Activated naive CD4-positive, alpha-beta T cell treated with anti-CD3 and anti-CD28 coated beads, Interleukin-2, amount 10 ng/mL, durations not matched to agents 7 days and 5 days (primary cell): ENCODE results near the gene AAR2.
A peak's percentile ranks its signal among the peaks of the same experiment; 100 is the strongest.

Experiments used
- CTCF ChIA-PET: fragments of 350-600 bp; sonication (Branson Sonifier 250); formaldehyde crosslinking; loops from one replicate; lab custom pipeline; 2021; ENCODE audit warnings: antibody characterized with exemption; lab: Charles Lee
- DNase-seq: peaks from one replicate; pipeline ENCODE4 v3.0.0-alpha.2; 2020
- H3K27ac Mint-ChIP-seq: one replicate; pipeline ENCODE4 v1.8.0; 2021; ENCODE audit warnings: mild to moderate bottlenecking, moderate library complexity, mixed read lengths
- H3K27me3 Mint-ChIP-seq: one replicate; pipeline ENCODE4 v1.8.0; 2021; ENCODE audit warnings: mild to moderate bottlenecking, mixed read lengths
- H3K36me3 Mint-ChIP-seq: one replicate; pipeline ENCODE4 v1.8.0; 2021; ENCODE audit warnings: mixed read lengths
- H3K4me1 Mint-ChIP-seq: one replicate; pipeline ENCODE4 v1.8.0; 2021; ENCODE audit warnings: mixed read lengths
- H3K4me3 Mint-ChIP-seq: one replicate; pipeline ENCODE4 v1.8.0; 2021; ENCODE audit warnings: mild to moderate bottlenecking, moderate library complexity, mixed read lengths
- H3K9me3 Mint-ChIP-seq: one replicate; pipeline ENCODE4 v1.8.0; 2021; ENCODE audit warnings: mixed read lengths

Gene AAR2

GRCh38 chr20:36207602-36208001 lies 28.7 kb upstream of the AAR2 start:
- Mint-ChIP-seq H3K4me3 (no peak overlapping the region), H3K4me1 (no peaks in the 10 kb centered on the region), H3K27me3 (peaks cover 29% of the 10 kb centered on the region), H3K27ac (no peak overlapping the region), H3K9me3 (no peaks in the 10 kb centered on the region), H3K36me3 (no peaks in the 10 kb centered on the region)
- CTCF ChIA-PET: no interaction called here
- DNase-seq: no peak

GRCh38 chr20:36208257-36208656 lies 28.0 kb upstream of the AAR2 start:
- H3K4me1 Mint-ChIP-seq: no peaks in the 10 kb centered on the region
- no peaks in the 10 kb centered on the region for H3K36me3 Mint-ChIP-seq
- no peak for DNase-seq
- no peak overlapping the region for H3K4me3 Mint-ChIP-seq
- peaks cover 25% of the 10 kb centered on the region for H3K27me3 Mint-ChIP-seq
- H3K27ac Mint-ChIP-seq: no peak overlapping the region
- CTCF ChIA-PET: interaction anchor here (4.0 kb wide), 1 partner anchor 191 kb away, joined by 14 read pairs; no protein-coding TSS in a partner anchor
- H3K9me3 Mint-ChIP-seq: no peaks in the 10 kb centered on the region

GRCh38 chr20:36210436-36211021 lies 25.7 kb upstream of the AAR2 start:
- DNase-seq: no peak
- Mint-ChIP-seq H3K4me1 (no peaks in the 10 kb centered on the region), H3K27ac (no peak overlapping the region), H3K9me3 (no peaks in the 10 kb centered on the region), H3K4me3 (no peak overlapping the region), H3K27me3 (peaks cover 12% of the 10 kb centered on the region), H3K36me3 (no peaks in the 10 kb centered on the region)
- CTCF ChIA-PET: interaction anchor here (0.7 to 4.0 kb wide), 5 partner anchors 12 to 227 kb away, joined by 3 to 14 read pairs (median 3); no protein-coding TSS in a partner anchor

- H3K27ac Mint-ChIP-seq: no peak overlapping the region
Measured at GRCh38 chr20:36213362-36213761, 22.9 kb upstream of the AAR2 start.

GRCh38 chr20:36214684-36215256 lies 21.5 kb upstream of the AAR2 start:
- CTCF ChIA-PET: interaction anchor here (1.2 to 1.5 kb wide), 2 partner anchors 23 to 185 kb away, joined by 4 to 5 read pairs; no protein-coding TSS in a partner anchor
- no peaks in the 10 kb centered on the region for H3K36me3 Mint-ChIP-seq
- H3K27me3 Mint-ChIP-seq: peaks cover 15% of the 10 kb centered on the region
- H3K4me1 Mint-ChIP-seq: no peaks in the 10 kb centered on the region
- H3K9me3 Mint-ChIP-seq: no peaks in the 10 kb centered on the region
- no peak overlapping the region for H3K4me3 Mint-ChIP-seq
- no peak overlapping the region for H3K27ac Mint-ChIP-seq
- peak; percentile 27 for DNase-seq

More at GRCh38 chr20:36213362-36213761, 22.9 kb upstream of the AAR2 start:
- Mint-ChIP-seq H3K27me3 (peaks cover 15% of the 10 kb centered on the region), H3K9me3 (no peaks in the 10 kb centered on the region), H3K4me3 (no peak overlapping the region), H3K36me3 (no peaks in the 10 kb centered on the region), H3K4me1 (no peaks in the 10 kb centered on the region)
- DNase-seq: no peak
- CTCF ChIA-PET: interaction anchor here (1.2 to 1.5 kb wide), 4 partner anchors 11 to 226 kb away, joined by 3 to 10 read pairs (median 5); no protein-coding TSS in a partner anchor

- no peaks in the 10 kb centered on the region for H3K4me1 Mint-ChIP-seq
- no peak for DNase-seq
- peaks cover 15% of the 10 kb centered on the region for H3K27me3 Mint-ChIP-seq
- H3K4me3 Mint-ChIP-seq: no peak overlapping the region
- no peak overlapping the region for H3K27ac Mint-ChIP-seq
- CTCF ChIA-PET: interaction anchor here (0.6 to 1.9 kb wide), 8 partner anchors 11 to 224 kb away, joined by 3 to 17 read pairs (median 4); no protein-coding TSS in a partner anchor
- H3K36me3 Mint-ChIP-seq: no peaks in the 10 kb centered on the region
- no peaks in the 10 kb centered on the region for H3K9me3 Mint-ChIP-seq
Measured at GRCh38 chr20:36215778-36216177, 20.5 kb upstream of the AAR2 start.

- no peaks in the 10 kb centered on the region for H3K4me1 Mint-ChIP-seq
- H3K27me3 Mint-ChIP-seq: peaks cover 16% of the 10 kb centered on the region
- H3K36me3 Mint-ChIP-seq: no peaks in the 10 kb centered on the region
- DNase-seq: no peak
- no peak overlapping the region for H3K4me3 Mint-ChIP-seq
- H3K9me3 Mint-ChIP-seq: no peaks in the 10 kb centered on the region
- CTCF ChIA-PET: interaction anchor here (0.6 to 1.9 kb wide), 9 partner anchors 10 to 223 kb away, joined by 3 to 17 read pairs (median 3); no protein-coding TSS in a partner anchor
- H3K27ac Mint-ChIP-seq: no peak overlapping the region
Measured at GRCh38 chr20:36216314-36217025, 19.8 kb upstream of the AAR2 start.

- no peak overlapping the region for H3K4me3 Mint-ChIP-seq
- DNase-seq: no peak
- CTCF ChIA-PET: interaction anchor here (0.9 to 1.9 kb wide), 3 partner anchors 11 to 222 kb away, joined by 3 to 17 read pairs (median 3); no protein-coding TSS in a partner anchor
- peaks cover 15% of the 10 kb centered on the region for H3K27me3 Mint-ChIP-seq
- H3K27ac Mint-ChIP-seq: no peak overlapping the region
- H3K36me3 Mint-ChIP-seq: no peaks in the 10 kb centered on the region
- no peaks in the 10 kb centered on the region for H3K9me3 Mint-ChIP-seq
- no peaks in the 10 kb centered on the region for H3K4me1 Mint-ChIP-seq
Measured at GRCh38 chr20:36217226-36217625, 19.1 kb upstream of the AAR2 start.

- H3K4me1 Mint-ChIP-seq: no peaks in the 10 kb centered on the region
- H3K4me3 Mint-ChIP-seq: no peak overlapping the region
- DNase-seq: no peak
- H3K9me3 Mint-ChIP-seq: no peaks in the 10 kb centered on the region
- no peaks in the 10 kb centered on the region for H3K36me3 Mint-ChIP-seq
- CTCF ChIA-PET: interaction anchor here (0.9 to 1.6 kb wide), 3 partner anchors 15 to 221 kb away, joined by 3 to 4 read pairs (median 3); no protein-coding TSS in a partner anchor
- H3K27me3 Mint-ChIP-seq: peaks cover 11% of the 10 kb centered on the region
- H3K27ac Mint-ChIP-seq: no peak overlapping the region
Measured at GRCh38 chr20:36218380-36219064, 17.8 kb upstream of the AAR2 start.

GRCh38 chr20:36219671-36220220 lies 16.5 kb upstream of the AAR2 start:
- Mint-ChIP-seq H3K4me3 (no peak overlapping the region), H3K4me1 (no peaks in the 10 kb centered on the region), H3K36me3 (no peaks in the 10 kb centered on the region), H3K27ac (no peak overlapping the region), H3K9me3 (no peaks in the 10 kb centered on the region), H3K27me3 (peaks cover 11% of the 10 kb centered on the region)
- no peak for DNase-seq
- CTCF ChIA-PET: no interaction called here

- Mint-ChIP-seq H3K4me3 (no peak overlapping the region), H3K27ac (no peak overlapping the region), H3K4me1 (peaks cover 19% of the 10 kb centered on the region), H3K9me3 (no peaks in the 10 kb centered on the region), H3K27me3 (peaks cover 4% of the 10 kb centered on the region), H3K36me3 (no peaks in the 10 kb centered on the region)
- CTCF ChIA-PET: no interaction called here
- no peak for DNase-seq
Measured at GRCh38 chr20:36225666-36226065, 10.6 kb upstream of the AAR2 start.

- CTCF ChIA-PET: no interaction called here
- no peaks in the 10 kb centered on the region for H3K27me3 Mint-ChIP-seq
- H3K4me3 Mint-ChIP-seq: no peak overlapping the region
- H3K27ac Mint-ChIP-seq: no peak overlapping the region
- H3K36me3 Mint-ChIP-seq: no peaks in the 10 kb centered on the region
- H3K4me1 Mint-ChIP-seq: peaks cover 24% of the 10 kb centered on the region
- H3K9me3 Mint-ChIP-seq: no peaks in the 10 kb centered on the region
- no peak for DNase-seq
Measured at GRCh38 chr20:36228770-36229169, 7.5 kb upstream of the AAR2 start.

- peak overlapping the region; percentile 20 for H3K4me3 Mint-ChIP-seq
- CTCF ChIA-PET: no interaction called here
- peaks cover 24% of the 10 kb centered on the region for H3K4me1 Mint-ChIP-seq
Measured at GRCh38 chr20:36230019-36230418, 6.3 kb upstream of the AAR2 start.

More at GRCh38 chr20:36230019-36230418, 6.3 kb upstream of the AAR2 start:
- H3K27ac Mint-ChIP-seq: peak overlapping the region; percentile 25
- no peaks in the 10 kb centered on the region for H3K36me3 Mint-ChIP-seq
- DNase-seq: no peak
- no peaks in the 10 kb centered on the region for H3K9me3 Mint-ChIP-seq
- no peaks in the 10 kb centered on the region for H3K27me3 Mint-ChIP-seq
